ENCODE data around the gene FGF2.
A peak's percentile ranks its signal among the peaks of the same experiment; 100 is the strongest.
"Not testable (repeated sequence)": the region's sequence is repeated elsewhere in the genome, so short reads cannot be mapped to it uniquely, and the experiment has no call there.

Gene FGF2
- 0 to 0.47 reads per million in 2 donors for total RNA-seq

DNA sequence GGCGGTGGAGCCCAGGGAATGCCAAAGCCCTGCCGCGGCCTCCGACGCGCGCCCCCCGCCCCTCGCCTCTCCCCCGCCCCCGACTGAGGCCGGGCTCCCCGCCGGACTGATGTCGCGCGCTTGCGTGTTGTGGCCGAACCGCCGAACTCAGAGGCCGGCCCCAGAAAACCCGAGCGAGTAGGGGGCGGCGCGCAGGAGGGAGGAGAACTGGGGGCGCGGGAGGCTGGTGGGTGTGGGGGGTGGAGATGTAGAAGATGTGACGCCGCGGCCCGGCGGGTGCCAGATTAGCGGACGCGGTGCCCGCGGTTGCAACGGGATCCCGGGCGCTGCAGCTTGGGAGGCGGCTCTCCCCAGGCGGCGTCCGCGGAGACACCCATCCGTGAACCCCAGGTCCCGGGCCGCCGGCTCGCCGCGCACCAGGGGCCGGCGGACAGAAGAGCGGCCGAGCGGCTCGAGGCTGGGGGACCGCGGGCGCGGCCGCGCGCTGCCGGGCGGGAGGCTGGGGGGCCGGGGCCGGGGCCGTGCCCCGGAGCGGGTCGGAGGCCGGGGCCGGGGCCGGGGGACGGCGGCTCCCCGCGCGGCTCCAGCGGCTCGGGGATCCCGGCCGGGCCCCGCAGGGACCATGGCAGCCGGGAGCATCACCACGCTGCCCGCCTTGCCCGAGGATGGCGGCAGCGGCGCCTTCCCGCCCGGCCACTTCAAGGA lies at the start of gene FGF2:
TSS of gene FGF2 (plus strand) at position 279 of the 705 bp plus-strand sequence. CDS start at position 623, 344 bp downstream.
- DNase-seq = peak in 3 of 5 experiments; percentile 2 to 24 (median 3)

DNA sequence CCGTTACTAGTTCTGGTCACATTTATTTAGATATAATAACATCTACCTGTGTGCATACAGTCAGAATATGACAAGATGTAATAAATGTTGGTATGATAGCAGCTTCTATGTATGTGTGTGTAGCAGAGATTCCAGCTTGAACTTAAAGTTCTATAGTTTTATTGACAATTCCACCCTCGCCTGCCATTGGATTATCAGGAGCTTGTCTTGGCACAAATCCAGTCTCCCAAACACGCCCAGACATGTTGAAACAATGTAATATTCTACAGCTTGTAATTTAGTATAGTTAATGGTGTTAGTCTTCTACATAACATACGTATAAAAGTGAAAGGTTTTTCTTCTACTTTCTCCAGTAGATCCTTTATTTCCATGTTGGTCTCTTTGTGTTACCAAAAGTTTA lies 49.7 kb upstream of the FGF2 start:
- no peak for DNase-seq

DNA sequence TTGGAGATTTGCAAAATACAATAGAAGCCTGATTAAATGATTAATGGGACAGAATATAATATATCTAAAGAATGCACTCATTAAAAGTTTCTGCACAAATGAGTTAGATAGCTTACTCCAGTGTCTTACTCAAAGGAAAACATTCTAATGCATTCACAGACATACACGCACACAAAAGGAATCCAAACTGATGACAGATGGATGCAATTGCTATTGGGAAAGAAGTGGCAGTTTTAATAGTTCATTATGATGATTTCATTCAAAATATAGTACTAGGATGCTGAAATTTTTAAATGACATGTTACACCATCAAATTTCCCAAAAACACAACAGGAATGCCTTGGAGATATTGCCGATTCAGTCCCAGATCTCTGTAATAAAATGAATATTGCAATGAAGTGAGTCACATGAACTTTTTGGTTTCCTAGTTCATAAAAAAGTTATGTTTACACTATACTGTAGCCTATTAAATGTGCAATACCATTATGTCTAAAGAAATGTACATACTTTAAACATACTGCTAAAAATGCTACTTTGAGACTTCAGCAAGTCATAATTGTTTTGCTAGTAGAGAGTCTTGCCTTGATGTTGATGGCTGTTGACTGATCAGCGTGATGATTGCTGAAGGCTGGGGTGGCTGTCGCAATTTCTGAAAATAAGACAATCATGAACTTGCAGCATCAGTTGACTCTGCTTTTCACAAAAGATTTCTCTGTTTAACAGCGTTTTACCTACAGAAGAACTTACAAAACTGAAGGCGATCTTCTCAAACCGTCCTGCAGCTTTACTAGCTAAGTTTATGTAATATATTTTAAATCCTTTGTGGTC lies 48.6 kb upstream of the FGF2 start:
- DNase-seq = no peak

DNA sequence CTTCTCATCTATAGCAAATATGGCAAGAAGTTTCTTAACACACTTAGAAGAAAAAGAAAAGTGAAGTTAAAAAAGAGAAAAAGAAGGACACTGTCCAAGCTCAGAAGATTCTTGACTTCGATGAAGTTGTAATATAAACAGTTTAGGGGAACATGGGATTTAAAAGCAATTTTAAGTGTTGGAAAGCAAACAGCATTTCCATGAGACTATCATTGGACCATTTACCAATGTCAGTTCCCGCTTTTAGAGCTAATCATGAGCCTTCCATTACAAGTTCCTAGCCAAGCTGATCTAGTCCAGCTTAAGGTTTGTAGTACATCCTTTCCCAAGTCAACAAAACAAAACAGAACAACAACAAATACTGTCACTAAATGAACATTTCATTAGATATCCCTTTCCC lies 45.1 kb upstream of the FGF2 start:
- DNase-seq = no peak

DNA sequence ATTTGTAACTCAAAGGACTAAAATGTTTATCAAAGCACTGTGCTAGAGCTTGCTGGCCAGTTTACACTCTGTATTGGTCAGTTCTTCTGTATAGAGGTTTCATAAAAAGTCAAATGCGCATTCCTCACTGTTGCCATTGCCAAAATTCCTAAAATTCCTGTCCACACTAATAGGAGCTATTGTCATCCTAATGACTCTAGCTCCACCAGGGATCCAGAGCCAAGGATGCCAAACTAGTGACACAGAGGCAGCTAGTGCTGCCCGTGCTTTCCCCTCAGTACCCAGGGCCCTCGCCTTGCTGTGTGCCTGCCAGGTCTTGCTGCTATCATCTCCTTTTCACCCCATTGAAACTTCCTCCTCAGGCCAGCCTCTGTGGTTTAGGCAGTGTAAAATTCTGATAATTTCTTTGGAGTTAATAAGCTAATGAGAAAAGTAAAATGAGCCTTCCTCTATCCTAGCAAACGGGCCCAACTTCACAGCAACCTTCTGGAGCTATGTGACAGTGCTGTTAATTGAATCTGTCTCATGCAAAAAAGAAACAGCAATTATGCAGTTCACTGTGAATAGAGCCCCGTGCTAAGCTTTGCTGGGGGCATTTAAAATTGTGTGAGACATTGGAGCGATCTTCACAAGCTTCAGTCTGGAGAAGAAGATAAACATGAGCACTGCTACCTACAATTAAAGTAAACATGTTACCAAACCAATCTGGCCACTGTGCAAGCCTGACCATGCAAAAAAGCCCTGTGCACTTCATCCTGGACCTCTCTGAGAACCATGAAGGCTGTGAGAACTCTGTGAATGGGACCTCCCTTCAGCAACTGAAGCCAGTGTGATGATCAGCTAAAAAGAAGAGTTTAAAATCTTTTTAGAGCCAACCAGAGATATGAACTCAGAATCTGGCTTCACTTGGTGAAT lies 43.1 kb upstream of the FGF2 start:
- no peak for DNase-seq

DNA sequence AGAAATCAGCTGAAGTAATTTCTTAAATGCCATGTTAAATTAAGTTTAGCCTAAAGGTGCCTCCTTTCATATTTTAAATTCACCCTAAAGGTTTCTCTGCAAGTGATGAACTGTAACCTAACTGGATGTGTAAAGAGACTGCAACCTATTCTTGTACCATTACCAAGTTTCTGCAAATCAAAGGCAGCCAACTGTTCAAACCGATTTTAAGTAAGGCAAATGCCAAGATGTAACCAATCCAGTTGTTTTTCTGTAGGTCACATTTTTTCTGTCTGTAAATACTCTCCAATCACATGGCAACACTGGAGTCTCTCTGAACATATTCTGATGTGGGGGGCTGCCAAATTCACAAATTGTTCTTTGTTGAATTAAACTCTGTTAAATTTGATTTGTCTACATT lies 42.4 kb upstream of the FGF2 start:
- no peak for DNase-seq

DNA sequence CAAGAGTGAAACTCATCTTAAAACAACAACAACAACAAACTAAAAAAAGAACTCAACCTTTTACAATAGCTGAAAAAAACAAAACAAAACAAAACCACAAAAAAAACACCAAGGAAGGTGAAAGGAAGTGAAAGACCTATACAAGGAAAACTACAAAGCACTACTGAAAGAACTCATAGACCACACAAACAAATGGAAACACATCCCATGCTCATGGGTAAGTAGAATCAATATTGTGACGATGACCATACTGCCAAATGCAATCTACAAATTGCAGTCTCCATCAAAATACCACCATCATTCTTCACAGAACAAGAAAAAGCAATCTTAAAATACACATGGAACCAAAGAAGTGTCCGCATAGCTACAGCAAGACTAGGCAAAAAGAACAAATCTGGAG lies 41.5 kb upstream of the FGF2 start:
- no peak for DNase-seq

DNA sequence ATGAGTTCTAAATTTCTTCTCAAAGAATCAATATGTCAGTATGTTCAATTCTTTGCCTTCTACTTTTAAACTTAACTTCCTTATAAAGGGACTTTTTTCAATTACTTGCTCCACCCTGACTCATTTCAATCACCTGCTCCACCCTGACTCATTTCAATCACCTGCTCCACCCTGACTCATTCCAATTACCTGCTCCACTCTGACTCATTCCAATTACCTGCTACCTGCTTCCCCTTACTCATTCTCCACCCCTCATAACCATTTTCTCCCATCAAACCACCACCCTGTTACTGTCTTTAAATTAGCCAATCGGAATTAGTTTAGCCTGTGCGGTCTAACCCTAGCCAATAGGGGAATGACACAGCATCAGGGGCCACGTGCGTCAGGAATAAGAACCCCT lies 40.3 kb upstream of the FGF2 start:
- DNase-seq = peak in 1 of 5 experiments; percentile 26

DNA sequence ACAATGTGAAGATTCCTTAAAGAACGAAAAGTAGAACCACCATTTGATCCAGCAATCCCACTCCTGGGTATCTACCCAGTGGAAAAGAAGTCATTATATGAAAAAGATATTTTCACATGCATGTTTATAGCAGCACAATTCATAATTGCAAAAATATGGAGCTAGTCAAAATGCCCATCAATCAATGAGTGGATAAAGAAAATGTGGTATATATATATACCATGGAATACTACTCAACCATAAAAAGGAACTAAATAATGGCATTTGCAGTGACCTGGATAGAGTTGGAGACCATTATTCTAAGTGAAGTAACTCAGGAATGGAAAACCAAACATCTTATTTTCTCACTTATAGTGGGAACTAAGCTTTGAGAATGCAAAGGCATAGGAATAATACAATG lies 39.7 kb upstream of the FGF2 start:
- DNase-seq = not testable (repeated sequence)

DNA sequence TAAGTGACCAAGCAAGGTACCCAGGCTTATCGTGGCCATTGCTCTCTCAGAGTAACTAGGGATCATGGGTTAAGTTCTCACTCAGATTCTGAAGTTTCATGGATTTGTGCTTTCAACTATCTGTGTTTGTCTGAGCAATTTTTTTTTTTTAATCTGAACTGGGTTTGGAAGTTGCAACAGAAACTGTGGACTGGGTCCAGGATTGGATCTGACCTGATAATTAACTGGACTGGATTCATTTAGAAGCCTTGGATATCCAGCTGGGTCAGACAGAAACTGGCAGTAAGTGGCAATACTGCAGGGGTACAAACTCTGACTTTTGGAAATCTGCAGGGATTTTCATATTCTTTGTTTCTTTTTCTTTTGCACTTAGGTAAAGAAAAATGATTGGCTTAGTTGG lies 38.7 kb upstream of the FGF2 start:
- DNase-seq = no peak

DNA sequence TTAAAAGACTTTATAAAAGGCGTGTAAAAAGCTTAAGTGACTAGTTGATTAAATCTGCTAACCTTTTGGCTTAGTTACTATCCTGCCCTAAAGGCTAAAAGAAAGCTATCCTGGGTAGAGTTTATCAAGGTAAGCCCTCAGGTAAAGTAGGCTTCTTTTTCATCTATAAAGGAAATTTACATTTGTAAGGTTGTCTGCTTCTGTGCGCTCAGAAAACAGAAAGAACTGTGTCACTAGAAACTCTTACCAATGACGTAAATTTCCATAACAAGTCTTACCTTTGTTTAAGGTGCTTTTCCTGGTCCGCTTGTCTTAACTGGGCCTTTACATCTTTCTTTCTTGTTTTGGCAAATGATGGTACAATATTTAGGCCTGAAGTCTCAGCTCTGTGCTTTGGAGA lies 37.7 kb upstream of the FGF2 start:
- DNase-seq = no peak

DNA sequence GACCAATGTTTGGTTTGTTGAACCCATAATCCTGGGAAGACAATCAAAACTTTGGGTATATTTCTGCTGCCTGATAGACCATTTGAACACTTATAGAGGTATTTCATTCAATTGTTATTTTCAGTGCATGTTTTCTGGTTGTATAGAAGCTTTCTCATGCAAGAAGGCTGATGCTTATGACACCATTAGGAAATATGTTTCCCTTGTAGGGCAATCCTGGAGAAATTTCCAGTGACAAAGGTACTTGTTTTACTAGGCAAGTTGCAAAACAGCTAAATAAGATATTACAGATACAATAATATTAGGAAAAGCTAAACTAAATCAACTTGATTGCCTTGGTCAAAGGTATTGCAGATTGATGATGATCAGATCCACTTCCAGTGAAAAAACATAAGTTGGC lies 32.8 kb upstream of the FGF2 start:
- no peak for DNase-seq

DNA sequence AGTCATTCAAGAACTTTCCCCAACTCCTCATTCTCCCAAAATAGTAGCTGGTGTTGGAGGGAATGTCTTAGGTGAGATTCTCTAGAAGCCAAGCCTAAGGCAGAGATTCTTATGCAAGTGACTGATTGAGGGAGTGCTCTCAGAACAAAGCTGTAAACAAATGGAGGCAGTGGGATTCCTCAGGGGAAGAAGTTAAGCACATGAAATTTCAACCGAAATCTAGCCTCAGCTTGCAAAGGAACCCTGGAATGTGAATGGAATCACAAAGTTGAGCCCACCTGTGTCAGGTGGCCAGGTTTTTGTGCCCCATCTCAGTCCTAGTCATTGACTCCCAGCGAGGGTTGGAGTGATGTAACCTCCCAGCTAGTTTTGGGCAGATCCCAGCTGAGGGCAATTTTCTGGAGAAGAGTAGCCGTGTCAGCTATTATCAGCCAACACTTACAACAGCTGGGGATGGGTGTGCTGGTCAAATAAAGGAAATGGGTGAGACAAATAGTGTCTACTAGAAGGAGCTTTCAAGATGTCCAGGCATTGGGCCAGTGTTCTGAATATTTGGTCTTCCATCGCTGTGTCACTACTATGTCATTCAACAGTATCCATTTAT lies 29.7 kb upstream of the FGF2 start:
- no peak for DNase-seq

DNA sequence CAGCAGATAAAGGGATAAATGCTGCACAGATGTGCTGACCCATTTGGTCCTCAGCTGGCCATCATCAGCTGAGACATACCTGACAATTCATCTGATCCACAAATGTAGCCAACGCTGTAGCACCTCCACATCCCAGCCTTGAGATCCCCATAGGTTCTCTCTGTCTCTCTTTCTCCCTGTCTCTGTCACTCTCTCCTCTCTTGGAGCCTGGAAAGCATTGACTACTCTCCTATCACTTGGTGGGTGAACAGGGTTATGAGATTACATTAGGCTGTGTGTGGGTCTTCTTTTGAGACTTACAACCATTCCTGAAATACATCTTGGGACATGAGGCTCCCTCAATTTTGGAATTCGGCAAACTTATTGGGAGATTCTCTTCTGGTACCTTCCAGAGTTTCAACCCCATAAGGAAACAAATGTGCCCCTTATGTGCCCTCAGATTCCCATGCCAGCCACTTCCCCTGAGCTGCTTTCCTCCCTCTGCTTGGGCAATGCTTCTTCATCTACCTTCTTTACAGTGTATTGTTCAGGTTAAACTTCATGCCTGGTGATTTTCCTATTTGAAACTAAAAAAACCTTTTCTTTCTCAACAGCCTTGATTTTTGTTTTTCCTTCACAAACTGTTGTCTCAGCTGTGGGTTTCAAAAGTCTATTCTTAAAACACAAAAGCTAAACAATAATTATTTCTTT lies 29.1 kb upstream of the FGF2 start:
- no peak for DNase-seq

DNA sequence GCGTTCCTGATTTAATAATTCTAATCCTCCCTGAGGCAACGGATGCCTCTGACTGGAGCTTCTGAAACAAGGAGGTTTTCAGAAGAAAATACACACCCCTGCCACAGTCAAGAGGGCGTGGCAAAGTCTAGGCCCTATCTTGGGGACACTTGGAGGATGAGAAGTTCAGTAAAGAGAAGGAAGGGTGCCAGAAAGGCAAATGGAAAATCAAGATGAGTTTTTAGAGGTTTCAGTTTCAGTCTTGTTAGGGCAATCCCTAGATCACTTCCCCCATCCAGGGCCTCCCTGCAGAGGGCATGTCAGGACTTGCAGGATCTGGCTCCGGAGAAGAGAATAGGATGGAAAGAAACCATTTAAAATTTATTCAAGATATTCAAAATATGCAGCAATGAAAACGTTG lies 28.5 kb upstream of the FGF2 start:
- DNase-seq = no peak

DNA sequence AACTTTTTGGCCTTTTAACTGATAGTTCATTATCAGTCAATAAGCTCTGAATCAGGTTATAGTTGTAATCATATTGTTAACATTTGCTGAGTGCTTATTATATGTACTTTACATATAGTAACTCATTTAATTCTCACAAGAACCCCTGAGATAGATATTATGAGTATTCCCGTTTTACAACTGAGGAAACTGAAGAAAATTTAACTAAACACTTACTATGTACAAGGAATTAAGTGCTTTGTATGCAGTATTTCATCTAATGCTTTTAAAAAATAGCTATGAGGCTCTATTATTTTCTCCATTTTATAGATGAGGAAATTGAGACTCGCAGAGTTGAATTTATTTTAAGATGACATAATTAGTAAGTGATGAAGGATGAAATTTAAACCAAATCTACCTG lies 27.7 kb upstream of the FGF2 start:
- DNase-seq = no peak

DNA sequence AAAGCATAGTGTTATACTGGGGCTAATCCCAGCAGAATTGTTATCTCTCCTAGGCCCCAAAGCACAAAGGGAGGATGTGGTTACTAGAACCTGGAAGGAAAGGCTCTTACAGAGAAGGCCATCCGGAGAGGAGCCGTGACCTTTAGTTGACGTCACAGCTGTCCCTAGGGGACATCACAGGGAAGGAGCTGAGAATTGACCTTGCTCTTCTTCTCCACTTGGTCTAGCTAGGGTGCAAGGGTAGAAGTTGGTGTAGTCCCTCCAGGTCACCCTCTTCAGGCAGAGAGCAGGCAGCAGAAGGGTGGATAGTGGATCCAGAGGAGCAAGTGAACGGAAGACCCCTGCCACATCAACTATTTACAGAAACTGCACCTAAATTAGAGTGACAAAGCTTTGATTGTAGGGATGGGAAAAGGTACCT lies 22.8 kb upstream of the FGF2 start:
- no peak for DNase-seq

DNA sequence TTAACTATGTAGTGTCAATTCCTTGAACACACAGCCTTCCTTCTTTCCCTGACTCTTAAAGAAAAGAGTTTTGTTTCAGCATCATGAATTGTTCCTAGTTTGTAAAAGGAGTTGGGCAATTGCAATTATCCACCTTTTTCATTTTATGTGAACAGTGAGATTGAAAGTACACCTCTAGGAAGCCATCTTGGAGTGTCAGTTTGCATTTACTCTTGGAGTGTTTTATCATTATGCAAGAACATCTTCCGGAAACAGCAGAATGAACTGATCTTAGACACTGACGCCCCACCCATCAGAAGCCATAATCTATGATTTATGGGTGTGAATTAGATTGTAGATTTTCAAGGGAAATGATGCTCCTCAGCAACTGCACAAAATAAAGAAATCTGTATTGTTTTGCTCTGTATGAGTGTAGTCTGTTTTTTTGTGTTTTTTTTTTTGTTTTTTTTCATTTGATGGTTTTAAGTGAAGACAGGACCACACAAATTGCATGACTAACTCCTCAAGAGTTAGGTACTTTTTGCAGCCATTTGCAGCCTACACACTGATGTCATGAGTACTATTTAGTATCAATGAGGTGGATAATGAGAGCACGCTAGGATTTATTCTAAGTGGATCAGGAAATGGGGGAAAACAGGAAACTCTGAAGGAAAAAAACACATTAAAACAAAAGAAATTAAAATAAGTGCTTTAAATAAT lies 19.5 kb upstream of the FGF2 start:
- no peak for DNase-seq

DNA sequence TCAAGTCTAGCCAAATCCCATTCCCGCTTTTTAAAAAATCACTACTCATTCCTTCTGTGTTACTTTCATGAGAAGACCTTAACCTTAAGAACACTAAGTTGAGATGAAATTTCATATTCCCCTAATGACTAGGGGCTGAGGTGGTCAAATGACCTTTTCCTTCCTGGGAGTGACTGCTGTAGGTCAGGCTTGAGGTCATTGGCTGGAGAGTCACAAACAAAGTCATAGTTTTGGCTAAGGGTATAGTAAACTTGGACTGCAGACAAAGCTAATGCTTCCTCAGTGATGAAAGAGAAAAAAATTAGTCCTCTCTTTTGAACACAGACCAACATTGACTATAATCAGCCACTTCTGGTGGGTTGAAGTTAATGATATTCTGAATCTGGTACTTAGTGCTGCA lies 16.0 kb upstream of the FGF2 start:
- DNase-seq = no peak

DNA sequence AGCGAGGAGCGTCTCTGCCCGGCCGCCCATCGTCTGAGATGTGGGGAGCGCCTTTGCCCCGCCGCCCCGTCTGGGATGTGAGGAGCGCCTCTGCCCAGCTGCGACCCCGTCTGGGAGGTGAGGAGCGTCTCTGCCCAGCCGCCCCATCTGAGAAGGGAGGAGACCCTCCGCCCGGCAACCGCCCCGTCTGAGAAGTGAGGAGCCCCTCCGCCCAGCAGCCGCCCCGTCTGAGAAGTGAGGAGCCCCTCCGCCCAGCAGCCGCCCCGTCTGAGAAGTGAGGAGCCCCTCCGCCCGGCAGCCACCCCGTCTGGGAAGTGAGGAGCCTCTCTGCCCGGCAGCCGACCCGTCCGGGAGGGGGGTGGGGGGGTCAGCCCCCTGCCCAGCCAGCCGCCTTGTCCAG lies 14.8 kb upstream of the FGF2 start:
- DNase-seq = not testable (repeated sequence)

DNA sequence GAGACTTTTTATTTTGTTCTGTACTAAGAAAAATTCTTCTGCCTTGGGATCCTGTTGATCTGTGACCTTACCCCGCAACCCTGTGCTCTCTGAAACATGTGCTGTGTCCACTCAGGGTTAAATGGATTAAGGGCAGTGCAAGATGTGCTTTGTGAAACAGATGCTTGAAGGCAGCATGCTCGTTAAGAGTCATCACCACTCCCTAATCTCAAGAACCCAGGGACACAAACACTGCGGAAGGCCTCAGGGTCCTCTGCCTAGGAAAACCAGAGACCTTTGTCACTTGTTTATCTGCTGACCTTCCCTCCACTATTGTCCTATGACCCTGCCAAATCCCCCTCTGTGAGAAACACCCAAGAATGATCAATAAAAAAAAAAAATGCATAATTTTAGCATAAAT lies 13.8 kb upstream of the FGF2 start:
- not testable (repeated sequence) for DNase-seq

All from T-helper 2 cell (primary cell).